ENCODE measurements around the gene PPP1R13B.

PPP1R13B gene

DNA sequence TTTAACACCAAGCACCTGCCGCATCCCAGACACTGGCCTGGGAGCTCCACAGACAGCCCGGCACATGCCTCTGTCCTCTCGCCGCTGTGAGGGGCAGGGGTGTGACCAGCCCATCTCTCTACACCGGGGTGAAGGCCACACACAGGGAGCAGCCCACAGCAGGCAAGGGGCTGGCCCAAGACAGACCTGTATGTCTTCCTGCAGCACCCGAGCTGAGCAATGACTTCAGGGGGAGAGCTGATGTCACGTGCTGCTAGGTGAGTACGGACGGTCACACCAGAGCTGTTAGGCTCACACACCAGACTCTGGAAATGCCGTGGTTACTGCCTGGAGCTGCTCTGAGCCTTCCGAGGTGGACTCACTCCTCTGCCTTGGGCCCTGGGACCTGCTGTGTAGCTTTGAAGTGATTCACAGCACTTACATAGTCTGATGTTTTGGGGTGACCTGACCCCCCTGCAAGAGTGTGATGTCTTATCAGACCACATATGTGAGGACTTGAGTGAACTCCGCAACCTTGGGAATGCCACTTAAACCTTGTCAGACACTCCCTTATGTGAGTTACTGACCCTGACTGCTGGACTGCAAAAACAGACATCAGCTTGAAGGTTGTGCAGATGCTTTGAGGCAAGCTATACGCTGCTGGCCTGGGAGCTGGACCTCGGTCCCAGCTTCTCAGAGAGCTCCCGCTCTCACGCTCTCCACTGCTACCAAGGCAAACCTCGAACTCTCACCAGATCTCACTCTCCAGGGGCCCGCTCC is 133.9 kb downstream of the PPP1R13B start:
- DNase-seq (ENCODE audit: low read depth in 2 of 2): no peak

DNA sequence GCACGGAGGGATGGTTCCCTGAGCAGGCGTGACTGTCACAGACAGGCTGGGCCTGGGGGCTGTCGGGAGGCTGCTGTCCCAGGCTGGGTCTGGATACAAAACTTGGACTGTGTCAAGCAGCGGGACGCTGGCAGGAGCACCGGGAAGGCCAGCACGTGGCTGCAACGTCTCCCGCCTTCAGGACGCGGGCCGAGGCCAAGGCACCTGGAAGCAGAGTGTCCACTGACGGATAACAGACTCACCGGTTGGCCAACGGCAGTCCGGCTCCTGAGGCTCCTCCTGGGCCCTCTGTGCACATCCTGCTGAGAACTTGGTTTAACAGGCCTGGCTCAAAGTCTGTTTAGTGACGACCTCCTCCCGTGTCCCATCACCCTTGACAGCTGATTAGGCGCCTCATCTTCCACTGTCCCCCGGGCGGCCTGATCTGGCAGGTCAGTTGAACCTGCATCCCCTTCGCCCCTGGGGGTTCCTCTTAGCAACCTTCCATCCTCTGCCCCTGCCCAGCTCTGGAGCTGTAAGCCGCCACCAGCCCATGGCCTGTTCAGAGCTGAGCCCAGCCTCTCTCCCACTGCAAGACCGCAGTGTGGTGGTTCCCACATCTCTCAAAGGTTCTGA is 134.6 kb downstream of the PPP1R13B start:
- no peak for DNase-seq (ENCODE audit: low read depth in 2 of 2)

DNA sequence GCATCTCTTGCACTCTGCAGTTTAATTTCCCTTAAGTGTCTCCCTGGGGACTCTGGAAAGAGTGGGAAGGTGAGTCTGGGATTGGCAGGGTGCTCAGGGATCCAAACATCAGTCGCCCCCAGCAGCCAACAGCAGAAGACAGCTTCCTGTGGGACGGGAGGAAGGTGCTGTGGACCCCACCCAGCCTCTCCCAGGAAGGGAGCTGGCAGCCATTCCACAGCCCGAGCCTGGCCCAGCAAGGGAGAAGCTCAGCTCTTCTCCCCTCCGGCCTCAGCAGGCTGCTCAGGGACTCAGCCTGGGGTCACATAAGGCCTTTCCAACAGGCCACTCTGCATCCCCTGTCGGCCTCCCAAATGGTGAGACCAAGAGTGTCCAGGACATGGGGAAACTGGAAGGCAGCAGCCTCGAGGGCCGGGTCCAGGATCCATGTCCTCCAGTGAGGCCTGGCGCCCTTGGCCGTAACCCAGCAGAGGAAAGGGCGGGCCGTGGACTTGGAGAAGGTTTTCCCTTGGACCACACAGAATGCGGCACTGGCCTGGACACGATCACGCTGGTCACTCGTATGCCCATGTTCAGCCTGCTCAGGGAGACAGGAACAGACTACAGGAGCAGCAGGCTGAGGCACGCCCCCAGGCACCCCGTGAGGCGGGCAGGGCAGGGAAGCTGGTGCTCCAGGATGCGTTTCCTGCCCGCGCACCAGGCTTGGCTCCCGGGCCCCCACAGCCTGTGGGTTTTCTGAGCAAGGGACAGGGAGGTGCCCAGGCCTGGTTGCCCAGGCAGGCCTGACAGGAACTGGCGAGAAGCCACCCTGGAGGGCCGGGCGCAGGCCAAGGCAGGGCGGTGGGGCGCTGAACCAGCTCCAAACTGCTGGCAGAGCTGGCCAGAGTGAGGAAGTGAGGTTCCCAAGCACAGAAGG is 135.6 kb downstream of the PPP1R13B start:
- DNase-seq (ENCODE audit: low read depth in 2 of 2): no peak

DNA sequence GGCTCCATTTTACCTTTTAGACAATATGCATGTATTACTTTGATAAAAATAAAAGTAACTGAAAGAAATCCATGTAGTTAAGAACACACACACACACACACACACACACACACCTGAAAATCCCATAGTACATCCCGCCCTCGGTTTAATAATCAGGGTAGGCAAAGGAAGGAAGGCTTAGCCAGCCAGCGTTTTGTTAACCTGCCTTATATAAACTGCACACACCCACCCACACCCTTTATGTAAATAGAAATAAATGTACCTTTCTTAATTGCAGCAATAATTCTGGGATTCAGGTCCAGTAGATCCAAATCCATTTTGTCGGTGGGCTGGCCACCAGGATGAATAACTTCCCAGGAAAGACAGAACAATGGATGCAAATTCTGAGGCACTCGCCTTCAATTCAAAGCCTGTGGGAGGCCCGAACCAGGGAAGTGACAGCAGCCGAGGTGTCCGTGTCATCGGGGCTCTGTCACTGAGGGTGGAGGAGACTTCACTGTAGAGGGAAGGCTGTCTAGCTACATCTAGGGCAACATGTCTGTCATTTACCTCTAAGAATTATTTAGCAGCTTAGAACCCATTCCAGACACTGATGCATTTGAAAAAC is 136.5 kb downstream of the PPP1R13B start:
- DNase-seq (ENCODE audit: low read depth in 2 of 2): no peak

DNA sequence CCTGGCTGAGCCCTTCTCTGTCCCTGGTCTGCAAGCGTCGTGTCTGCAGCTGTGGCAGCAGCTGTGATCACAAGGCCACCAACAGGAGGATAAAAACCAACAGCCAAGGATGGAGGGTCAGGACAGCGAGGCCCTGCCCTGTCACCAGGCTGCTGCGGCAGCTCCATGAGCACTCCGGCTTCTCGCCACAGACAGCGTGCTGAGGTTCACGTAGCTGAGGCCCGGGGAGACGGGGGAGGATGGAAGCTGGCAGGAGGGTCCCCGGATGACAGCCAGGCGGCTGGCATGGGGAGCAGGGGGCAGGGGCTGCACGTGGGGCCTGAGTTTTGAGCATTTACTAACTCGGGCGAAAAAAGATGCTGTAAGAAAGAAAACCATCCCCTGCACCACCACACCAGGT is 137.6 kb downstream of the PPP1R13B start:
- DNase-seq (ENCODE audit: low read depth in 2 of 2): no peak

DNA sequence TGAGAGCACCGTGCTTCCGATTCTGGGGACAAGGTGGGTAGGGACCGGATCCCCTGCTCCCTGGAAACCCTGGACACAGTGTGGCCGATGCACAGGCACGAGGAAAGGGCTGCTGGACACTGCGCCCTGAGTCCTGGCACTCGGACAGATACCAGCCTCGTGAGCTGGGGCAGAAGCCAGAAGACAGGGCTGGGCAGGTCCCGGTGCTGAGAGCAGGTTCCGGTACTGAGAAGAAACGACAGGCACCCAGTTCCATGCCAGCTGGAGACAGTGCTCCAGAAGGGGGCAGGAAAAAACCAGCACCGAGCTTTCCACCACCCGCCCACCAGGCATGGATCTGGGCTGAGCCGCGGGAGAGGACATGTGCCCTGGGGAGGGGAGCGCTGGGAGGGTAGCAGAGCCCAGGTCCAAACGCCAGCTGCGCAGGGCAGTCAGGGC is 138.6 kb downstream of the PPP1R13B start:
- DNase-seq (ENCODE audit: low read depth in 2 of 2): no peak

DNA sequence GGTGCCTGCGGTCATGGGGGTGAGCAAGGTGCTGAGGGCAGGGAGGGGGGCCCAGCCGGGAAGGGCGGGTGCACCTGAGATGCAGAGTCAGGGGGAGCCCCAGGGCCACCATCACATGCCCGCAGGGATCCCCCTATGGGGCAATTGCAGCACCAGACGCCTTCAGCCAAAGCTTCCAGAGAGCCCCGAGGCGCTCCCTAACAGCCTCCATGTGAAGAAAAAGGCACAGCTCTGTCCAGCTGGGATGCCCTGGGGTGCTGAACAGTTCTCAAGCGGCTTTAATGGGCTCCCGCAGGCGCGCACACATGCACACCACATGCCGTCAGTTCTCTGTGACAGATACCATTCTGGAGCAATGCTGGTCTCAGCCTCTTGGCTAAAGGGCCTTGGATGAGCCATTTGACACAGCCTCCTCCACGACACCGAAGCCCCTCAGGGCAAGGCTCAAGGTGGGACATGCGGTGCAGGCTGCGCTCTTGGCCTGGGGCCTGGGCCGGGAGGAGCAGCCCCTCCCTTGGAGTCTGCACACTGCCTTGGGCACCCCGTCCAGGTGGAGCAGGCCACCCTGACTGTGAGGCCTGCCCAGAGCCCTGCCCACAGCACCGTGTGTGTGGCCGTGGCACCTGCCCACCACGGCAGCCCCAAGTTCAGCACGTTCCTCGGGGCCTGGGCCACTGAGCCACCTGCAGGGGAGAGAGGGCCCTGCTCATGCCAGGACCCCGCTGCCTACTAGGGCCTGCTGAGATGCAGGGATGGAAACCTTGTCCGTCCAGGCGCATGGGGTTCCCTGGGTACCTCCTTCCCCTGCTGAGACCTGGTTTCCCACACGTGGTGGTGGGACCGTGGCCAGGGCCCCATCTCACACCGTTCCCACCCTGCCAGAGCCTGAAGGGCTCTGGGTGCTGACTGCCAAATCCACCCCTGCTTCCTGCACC is 139.8 kb downstream of the PPP1R13B start:
- no peak for DNase-seq (ENCODE audit: low read depth in 2 of 2)

DNA sequence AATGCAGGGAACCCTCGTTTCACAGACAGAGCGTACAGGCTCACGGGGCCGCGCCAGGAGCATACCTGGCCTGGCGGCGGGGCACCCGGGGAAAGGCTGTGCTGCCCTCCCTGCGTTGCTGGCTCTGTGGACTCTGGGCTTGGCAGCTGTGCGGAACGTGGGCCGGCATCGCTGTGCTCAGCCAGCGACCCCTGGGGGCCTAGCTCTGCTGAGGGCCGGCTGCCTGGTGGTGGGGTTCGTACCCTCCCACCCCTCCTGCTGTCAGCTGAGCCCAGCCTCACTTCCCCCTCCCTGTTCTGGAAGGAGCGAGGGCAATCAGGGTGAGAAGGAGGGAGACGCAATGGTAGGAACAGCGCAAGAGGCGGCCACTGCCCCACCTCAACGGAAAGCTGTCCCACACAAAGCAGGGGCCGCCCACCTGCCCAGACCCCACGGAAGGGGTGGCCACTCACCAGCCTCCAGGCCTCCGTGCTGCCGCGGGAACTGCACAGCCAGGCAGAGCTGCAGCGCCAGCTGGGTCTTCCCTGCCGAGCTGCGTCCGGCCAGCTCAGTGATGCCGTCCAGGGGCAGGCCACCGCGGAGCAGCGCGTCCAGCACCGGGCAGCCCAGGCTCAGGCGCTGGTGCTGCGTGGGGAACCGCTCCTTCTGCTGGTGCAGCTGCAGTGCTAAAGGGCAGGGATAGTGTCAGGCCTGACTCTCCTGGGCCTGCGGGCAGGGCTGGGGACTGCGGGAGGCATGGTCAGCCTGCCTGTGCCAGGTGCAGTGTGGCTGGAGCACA is 140.6 kb downstream of the PPP1R13B start:
- no peak for DNase-seq (ENCODE audit: low read depth in 2 of 2)

DNA sequence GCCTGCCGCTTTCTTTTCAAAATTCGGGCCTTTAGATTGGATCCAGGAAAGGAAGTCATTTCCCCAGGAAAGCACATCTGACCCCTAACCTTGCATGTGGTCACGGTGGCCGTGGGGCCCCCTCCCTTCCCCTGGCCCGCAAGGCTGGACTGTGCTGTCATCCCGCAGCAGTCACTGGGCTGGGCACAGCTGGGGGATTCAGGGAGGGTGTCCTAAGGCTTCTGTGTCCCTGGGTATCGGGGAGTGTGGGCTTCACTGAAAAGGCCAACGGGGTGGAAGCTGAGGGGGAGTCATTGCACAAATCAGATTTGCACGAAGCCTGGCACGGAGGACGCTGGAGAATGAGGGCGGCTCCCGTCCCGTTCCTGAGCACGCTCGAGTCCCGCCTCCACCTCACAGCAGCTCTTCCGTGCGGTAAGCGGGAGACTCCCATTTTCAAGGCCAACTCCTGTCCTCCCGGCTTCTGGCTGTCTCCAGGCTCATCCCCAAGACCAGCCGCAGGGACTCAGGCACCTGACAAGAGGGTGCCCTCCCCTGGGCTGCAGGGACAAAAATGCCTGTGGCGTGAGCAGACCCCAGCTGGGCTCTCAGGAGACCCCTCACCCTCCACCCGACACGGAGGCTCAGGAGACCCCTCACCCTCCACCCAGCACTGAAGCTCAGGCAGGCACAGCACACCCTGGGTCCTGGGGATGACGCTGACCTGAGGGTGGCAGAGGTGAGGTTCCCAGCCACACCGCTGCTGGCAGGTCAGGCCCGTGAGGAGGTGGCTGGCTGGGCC is 141.7 kb downstream of the PPP1R13B start:
- DNase-seq (ENCODE audit: low read depth in 2 of 2): no peak

DNA sequence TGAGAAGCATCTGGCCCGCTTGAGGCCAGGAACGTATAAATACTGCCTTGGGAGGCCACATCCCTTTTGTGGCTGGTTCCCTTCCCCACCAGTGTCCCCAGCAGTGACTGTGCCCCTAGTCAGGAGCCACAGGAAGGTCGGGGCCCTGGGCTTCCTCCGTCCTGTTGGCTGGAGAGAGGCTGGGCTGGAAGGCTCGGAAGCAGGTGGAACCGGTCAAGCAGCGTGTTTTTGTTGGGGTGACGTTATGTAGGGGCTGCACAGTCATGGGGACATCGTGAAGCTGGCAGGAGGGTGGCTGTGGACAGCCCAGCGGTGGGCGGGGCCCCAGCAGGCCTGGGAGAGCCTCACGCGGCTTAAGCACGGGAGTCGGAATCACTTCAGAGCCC is 142.3 kb downstream of the PPP1R13B start:
- DNase-seq (ENCODE audit: low read depth in 2 of 2): no peak

DNA sequence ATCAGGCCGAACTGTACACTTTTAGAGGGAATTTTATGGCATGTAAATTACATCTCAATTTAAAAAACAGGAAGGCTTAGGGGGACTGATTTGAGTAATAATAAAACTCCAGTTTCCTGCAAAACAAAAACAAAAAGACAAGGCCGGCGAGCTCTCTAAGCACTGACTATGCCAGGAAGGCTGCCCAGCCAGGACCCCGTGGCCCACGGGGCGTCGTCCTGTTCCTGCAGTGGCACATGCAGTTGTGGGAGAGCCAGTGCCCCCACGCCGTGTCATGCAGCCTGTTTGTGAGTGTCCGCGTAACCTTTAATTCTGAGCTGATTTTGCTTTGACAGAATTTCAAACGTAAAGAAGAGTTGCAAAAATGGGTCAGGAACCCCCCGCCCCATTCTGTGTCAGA is 142.7 kb downstream of the PPP1R13B start:
- no peak for DNase-seq (ENCODE audit: low read depth in 2 of 2)

DNA sequence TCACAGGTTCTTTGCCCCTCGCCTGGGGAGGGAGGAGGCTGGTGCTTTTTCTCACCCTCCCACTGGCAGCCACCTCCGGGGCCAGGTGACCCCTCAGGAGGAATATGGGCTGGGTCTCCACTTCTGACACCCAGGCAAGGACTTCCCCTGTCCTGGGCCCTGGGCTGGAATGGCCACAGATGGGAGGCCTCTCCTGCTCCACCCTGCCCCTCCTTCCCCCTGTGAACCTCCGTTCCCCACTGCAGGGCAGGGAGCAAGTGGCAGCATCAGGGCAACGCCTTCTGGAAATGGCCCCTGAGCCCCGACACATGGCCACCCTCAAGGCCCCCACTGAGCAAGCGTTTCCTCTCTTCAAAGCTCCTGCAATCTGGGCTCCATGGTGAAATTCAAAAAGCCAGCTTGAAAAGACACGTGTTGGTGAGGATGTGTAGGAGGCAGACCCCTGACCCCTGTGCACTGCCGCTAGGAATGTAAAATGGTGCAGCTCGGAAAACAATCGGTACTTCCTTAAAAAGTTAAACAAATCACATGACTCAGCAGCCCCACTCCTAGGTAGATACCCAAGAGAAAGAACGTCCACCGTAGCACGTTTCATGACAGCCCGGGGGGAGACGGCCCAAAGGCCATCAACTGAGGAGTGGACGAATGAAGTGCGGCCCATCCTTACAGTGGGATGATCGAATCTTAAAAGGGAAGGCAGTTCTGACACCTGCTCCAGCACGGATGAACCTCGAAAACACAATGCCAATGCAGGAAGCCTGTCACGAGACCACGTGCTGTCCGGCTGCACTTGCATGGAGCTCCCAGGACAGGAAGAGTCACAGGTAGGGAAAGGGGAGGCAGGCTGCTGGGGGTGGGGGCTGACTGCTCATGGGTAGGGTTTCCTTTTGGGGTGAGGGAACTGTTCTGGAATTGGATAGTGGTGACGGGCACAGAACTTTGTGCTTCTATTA is 143.7 kb downstream of the PPP1R13B start:
- no peak for DNase-seq (ENCODE audit: low read depth in 2 of 2)

DNA sequence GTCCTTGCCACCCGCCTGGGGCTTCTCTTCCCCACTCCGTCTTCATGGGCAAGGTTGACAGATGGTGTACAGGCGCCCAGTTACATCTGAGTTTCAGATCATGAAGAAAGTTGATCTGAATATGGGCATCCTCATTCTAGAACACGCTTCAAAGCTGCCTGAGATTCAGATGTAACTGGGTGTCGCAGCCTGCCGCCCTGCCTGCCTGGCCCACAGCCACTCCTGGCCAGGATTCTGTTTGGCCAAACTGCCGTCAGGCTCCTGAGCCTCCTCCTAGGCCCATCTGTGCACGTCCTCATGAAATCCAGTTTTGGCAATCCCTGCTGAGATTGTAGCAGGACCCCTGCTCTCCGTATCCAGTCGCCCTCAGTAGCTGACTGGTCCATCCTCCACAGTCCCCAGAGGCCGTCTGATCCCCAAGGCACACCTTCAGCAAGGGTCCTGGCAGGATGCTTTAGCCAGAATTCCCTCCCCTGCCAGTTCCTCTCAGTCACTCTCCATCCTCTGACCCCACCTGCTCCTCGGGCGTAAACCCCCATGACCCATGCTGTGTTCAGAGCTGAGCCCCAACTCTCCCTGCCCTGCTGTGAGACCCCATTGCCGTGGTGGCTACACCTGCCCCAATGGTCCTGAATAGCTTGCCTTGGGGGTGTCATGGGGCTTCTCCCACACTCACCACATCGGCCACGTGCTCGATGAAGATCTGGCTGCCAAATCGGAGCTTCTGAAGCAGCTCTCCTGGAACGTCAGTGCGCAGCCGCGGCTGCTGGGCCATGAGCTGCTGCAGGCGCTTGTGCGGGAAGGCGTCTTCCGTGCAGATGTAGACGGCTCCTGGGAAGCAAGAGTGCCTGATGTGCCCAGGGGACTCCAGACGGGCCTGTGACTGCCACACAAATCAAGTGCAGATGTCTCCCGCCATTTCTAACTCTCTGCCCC is 144.6 kb downstream of the PPP1R13B start:
- DNase-seq (ENCODE audit: low read depth in 2 of 2): no peak

DNA sequence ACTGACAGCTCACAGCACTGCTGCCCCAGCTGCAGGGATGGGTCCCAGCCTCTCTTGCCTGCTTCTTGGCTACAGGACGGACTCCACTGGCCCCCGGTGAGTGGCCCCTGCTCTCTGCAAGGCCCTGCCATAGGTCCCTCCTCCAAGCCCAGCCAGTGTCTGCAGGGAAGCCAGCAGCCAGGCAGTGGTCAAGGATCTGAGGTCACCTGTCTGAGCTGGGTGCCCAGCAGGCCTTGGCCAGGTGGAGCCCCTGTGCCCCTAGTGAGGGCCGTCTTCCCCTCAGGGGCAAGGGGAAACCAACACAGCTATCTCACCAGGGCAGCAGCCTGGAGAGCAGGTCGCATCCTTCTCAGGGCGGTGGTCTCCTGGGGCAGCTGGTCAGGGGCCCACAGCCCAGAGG is 145.3 kb downstream of the PPP1R13B start:
- no peak for DNase-seq (ENCODE audit: low read depth in 2 of 2)

DNA sequence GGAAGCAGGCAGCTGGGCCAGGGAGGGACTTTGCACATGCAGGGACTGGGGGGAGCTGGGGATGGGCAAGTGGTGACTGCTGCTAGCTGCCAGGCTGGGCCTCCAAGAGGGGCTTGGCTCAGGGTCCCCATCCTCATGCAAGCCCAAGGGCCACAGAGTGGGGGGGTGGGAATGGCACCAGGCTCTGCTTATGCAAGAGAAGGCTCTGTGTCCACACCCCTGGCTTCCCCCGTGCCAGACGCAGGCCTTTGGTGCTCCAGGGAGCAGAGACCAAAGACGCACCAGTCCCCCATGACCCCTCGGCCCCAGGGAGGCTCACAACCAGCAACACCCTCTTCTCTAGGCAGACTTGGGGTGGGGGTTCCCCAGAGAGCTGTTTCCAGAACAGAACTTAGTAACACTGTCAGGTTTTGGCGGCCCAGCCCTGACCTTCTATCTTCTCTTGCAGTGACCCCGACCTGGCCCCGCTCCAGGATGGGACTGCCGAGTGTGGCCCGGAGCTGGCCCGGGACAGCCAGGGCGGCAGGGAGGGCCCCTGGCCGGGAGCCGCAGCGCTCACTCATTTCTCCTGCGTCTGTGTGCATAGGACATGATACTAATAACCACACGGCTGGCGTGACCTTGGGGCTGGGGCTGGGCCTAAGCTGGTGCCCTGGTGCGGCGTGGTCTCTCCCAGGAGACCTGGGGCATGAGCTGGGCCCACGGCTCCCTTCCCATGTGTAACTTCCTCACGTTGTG is 146.5 kb downstream of the PPP1R13B start:
- no peak for DNase-seq (ENCODE audit: low read depth in 2 of 2)

Measured in stimulated activated CD4-positive, alpha-beta T cell treated with anti-CD3 and anti-CD28 coated beads, Interleukin-15, amount 100 ng/mL, for 48 hours (primary cell).